GM12872 (cell line): ENCODE data around the gene CPVL.

Experiments used
- TF ChIP-seq, protein P1 (sequence below): IDR thresholded peaks from 3 replicates; pipeline ENCODE4 v1.5.1; 2011; ENCODE audit warnings: low read depth, mild to moderate bottlenecking, low read length, moderate library complexity; ENCODE audit not compliant: insufficient read depth

Gene CPVL

DNA sequence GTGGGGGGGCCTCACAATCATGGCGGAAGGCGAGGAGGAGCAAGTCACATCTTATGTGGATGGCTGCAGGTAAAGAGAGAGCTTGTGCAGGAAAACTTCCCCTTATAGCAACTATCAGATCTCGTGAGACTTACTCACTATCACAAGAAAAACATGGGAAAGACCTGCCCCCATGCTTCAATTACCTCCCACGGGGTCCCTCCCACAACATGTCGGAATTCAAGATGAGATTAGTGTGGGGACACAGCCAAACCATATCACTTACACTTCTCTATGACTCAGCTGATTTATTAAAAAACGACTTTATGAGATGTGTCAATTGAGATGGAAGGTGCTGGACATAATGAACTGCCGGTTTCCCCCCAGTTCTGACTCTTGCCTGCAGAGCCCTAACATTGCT lies 24.4 kb upstream of the CPVL start:
- TF ChIP-seq, protein P1, sequence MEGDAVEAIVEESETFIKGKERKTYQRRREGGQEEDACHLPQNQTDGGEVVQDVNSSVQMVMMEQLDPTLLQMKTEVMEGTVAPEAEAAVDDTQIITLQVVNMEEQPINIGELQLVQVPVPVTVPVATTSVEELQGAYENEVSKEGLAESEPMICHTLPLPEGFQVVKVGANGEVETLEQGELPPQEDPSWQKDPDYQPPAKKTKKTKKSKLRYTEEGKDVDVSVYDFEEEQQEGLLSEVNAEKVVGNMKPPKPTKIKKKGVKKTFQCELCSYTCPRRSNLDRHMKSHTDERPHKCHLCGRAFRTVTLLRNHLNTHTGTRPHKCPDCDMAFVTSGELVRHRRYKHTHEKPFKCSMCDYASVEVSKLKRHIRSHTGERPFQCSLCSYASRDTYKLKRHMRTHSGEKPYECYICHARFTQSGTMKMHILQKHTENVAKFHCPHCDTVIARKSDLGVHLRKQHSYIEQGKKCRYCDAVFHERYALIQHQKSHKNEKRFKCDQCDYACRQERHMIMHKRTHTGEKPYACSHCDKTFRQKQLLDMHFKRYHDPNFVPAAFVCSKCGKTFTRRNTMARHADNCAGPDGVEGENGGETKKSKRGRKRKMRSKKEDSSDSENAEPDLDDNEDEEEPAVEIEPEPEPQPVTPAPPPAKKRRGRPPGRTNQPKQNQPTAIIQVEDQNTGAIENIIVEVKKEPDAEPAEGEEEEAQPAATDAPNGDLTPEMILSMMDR: no peak

DNA sequence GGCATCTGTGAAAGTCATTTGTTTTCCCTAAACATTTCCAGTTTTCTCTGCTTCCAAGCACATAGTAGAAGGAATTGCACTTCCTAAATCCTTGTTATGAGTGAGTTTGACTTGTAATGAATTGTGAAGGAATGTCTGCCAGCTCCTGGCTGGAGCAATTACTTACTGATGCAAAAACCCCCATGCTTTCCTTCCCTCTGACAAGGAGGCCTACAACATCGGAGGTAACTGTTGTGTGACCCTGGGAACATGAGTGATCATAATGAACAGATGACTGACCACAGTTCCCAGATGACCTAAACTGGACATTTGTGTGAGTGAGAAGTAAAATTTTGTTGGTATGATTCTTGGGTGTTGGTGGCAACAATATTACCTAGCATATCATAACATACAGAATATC lies 21.4 kb upstream of the CPVL start:
- TF ChIP-seq, protein P1: no peak

DNA sequence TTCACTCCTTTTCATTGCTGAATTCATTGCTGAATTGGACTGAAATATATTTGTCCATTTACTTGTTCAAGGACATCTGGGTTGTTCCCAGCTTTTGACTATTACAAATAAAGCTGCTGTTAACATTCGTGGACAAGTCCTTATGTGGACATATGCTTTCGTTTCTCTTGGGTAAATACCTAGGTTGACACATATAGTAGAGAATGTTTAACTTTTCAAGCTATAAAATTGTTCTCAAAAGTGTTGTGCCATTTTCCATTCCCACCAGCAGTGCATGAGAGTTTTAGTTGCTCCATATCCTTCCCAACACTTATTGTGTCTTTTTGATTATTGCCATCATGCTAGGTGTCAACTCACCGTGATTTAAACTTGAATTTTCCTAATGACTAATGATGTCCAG lies 17.5 kb upstream of the CPVL start:
- TF ChIP-seq, protein P1: no peak

DNA sequence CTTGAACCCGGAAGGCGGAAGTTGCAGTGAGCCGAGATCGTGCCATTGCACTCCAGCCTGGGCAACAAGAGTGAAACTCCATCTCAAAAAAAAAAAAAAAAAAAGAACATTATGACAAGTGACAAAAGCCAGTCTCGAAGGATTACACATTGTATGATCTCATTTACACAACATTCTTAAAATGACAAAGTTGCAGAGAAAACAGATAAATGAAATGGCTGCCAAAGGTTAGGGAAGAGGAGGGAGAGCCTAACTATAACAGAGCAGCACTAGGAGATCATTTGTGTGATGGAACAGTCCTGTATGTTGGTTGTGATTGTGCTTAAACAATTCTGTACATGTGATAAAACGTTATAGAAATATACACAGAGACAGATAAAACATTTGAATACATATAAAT lies 16.2 kb upstream of the CPVL start:
- TF ChIP-seq, protein P1: no peak

DNA sequence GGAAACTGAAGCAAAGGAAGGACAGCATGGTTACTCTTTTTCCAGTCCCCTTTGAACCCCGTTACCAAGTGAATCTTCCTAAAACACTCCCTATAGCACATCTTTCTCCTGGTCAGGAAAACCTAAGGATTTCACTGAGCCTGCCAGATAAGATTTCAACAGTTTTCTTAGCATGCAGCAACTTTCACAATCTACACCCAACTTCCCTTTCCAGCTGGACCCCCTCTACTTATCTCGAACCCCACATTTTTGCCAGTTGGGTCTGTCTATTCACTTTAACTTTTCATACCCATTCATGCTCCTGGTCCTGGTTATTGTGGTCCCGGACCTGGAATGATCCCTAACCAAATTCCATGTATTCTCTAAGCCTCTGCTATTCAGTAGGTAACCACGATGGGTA lies 14.9 kb upstream of the CPVL start:
- TF ChIP-seq, protein P1: no peak

DNA sequence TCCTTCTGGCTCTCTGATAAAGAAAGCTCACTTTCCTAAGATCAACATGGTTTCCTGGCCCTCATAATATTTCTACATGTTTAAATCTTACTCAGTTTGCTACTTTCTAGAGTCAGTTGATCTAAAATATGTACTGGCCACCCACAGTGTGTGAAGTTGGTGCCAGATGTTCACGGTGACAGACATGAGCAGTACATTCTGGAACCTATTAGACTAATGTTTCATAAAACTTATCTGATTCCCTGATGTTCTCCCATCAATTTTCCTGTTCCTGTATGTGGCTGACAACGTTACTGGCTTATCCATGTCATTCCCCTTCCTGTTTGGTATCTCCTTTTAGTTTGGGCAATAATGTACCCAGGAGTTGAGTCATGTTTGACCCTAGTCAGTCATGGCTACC lies 13.7 kb upstream of the CPVL start:
- TF ChIP-seq, protein P1: no peak

DNA sequence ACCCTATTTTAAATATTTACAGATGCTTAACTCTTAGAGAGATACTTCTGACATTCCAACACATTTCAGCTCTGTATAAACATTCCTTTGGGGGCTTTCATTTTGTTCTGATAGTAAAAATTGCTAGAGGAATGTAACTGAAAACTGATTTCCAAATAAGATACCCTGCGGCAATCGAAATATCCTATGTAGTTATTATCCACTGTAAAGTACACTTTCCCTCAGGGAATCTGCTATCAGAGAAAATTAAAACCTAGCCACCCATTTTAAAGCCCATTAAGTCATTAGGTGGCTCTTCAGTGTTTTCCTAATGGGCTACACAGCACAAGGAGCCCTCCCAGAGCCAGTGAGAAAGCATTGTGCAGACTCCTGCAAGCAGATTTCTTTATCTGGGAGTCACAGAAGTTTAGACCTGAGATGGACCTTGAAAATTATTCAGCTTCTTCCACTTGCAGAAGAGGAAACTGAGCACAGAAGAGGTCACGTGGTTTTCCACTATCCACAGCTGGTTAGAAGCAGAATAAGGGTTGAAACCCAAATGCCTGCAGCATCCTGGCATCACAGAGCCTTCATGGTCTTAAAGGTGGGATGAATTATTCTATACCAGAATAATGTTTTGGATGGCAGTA lies 12.6 kb upstream of the CPVL start:
- TF ChIP-seq, protein P1: no peak
